Progenitor cell of endocrine pancreas (in vitro differentiated cells): ENCODE results near the gene RPTOR. TPM values are rescaled to one million over a fixed set of nuclear protein-coding genes. Genes with fewer than 3 reads are reported as not detected.

Source experiments
- DNase-seq: peaks from one replicate; pipeline ENCODE4 v3.0.0; 2021; ENCODE audit warnings: low spot score; ENCODE audit not compliant: unreplicated experiment
- H3K27ac Mint-ChIP-seq: 2 replicates; pipeline ENCODE4 v1.8.0; 2021; ENCODE audit warnings: mild to moderate bottlenecking, moderate library complexity, mixed read lengths
- H3K27me3 Mint-ChIP-seq: 2 replicates; pipeline ENCODE4 v1.8.0; 2021; ENCODE audit warnings: mixed read lengths
- H3K36me3 Mint-ChIP-seq: 2 replicates; pipeline ENCODE4 v1.8.0; 2022; ENCODE audit warnings: mixed read lengths; ENCODE audit not compliant: insufficient read depth
- H3K4me1 Mint-ChIP-seq: 2 replicates; pipeline ENCODE4 v1.8.0; 2021; ENCODE audit warnings: low read depth, mixed read lengths
- H3K4me3 Mint-ChIP-seq: 2 replicates; pipeline ENCODE4 v1.8.0; 2021; ENCODE audit warnings: low read depth, mild to moderate bottlenecking, moderate library complexity, mixed read lengths
- H3K9me3 Mint-ChIP-seq: 2 replicates; pipeline ENCODE4 v1.8.0; 2021; ENCODE audit warnings: low read depth, mixed read lengths
- CTCF ChIP-seq: fragments of 200-600 bp; sonication (generic); IDR thresholded peaks from one replicate; pipeline ENCODE4 v1.5.0; 2021; ENCODE audit warnings: antibody characterized with exemption, mild to moderate bottlenecking; ENCODE audit not compliant: unreplicated experiment
- total RNA-seq: library from RNA; stranded (reverse); gene quantifications from 2 replicates; pipeline ENCODE4 v1.2.1, GENCODE V29; 2021

The RPTOR gene
- total RNA-seq, 1 donor from 2014 or later: 40.0 TPM

- DNase-seq: no peak
- no peaks in the 10 kb centered on the region for H3K4me1 Mint-ChIP-seq
- H3K4me3 Mint-ChIP-seq: no peak overlapping the region
- H3K27ac Mint-ChIP-seq: no peak overlapping the region
- H3K36me3 Mint-ChIP-seq: peaks cover 16% of the 10 kb centered on the region
- no peak for TF ChIP-seq CTCF
- no peaks in the 10 kb centered on the region for H3K27me3 Mint-ChIP-seq
- H3K9me3 Mint-ChIP-seq: no peaks in the 10 kb centered on the region
Measured at GRCh38 chr17:80943346-80944145, 398.9 kb downstream of the RPTOR start.

GRCh38 chr17:80944326-80944725 lies 399.7 kb downstream of the RPTOR start:
- H3K27ac Mint-ChIP-seq: no peak overlapping the region
- no peak overlapping the region for H3K4me3 Mint-ChIP-seq
- H3K36me3 Mint-ChIP-seq: peaks cover 16% of the 10 kb centered on the region
- H3K4me1 Mint-ChIP-seq: no peaks in the 10 kb centered on the region
- H3K9me3 Mint-ChIP-seq: no peaks in the 10 kb centered on the region
- no peak for TF ChIP-seq CTCF
- H3K27me3 Mint-ChIP-seq: no peaks in the 10 kb centered on the region
- no peak for DNase-seq

GRCh38 chr17:80945736-80946135 lies 401.1 kb downstream of the RPTOR start:
- TF ChIP-seq CTCF: no peak
- Mint-ChIP-seq H3K9me3 (no peaks in the 10 kb centered on the region), H3K36me3 (peaks cover 16% of the 10 kb centered on the region), H3K4me3 (no peak overlapping the region), H3K27ac (no peak overlapping the region), H3K4me1 (no peaks in the 10 kb centered on the region), H3K27me3 (no peaks in the 10 kb centered on the region)
- no peak for DNase-seq

- Mint-ChIP-seq H3K9me3 (no peaks in the 10 kb centered on the region), H3K4me1 (no peaks in the 10 kb centered on the region), H3K36me3 (peaks cover 16% of the 10 kb centered on the region), H3K27ac (no peak overlapping the region), H3K27me3 (no peaks in the 10 kb centered on the region), H3K4me3 (no peak overlapping the region)
- TF ChIP-seq CTCF: no peak
- DNase-seq: no peak
Measured at GRCh38 chr17:80946449-80946848, 401.8 kb downstream of the RPTOR start.

- DNase-seq: no peak
- H3K27me3 Mint-ChIP-seq: no peaks in the 10 kb centered on the region
- no peaks in the 10 kb centered on the region for H3K4me1 Mint-ChIP-seq
- no peak overlapping the region for H3K4me3 Mint-ChIP-seq
- H3K9me3 Mint-ChIP-seq: no peaks in the 10 kb centered on the region
- no peak overlapping the region for H3K27ac Mint-ChIP-seq
- peaks cover 15% of the 10 kb centered on the region for H3K36me3 Mint-ChIP-seq
- TF ChIP-seq CTCF: no peak
Measured at GRCh38 chr17:80947200-80947940, 402.7 kb downstream of the RPTOR start.
